SJCRH30 (cell line): ENCODE results near the gene PIF1. TPM values are rescaled to one million over a fixed set of nuclear protein-coding genes. Genes with fewer than 3 reads are reported as not detected.

Experiments
- DNase-seq, 2 experiments: peaks; one replicate each; pipeline ENCODE4 v3.0.0-alpha.2; 2015 to 2020
- H3K27ac ChIP-seq: fragments of 250-450 bp; sonication (Bioruptor Pico); 2 replicates; pipeline ENCODE4 v1.5.1; 2020; ENCODE audit warnings: mild to moderate bottlenecking, moderate library complexity
- H3K27me3 ChIP-seq: fragments of 250-450 bp; sonication (Bioruptor Pico); 2 replicates; pipeline ENCODE4 v1.5.1; 2020; ENCODE audit warnings: mild to moderate bottlenecking, moderate library complexity
- H3K36me3 ChIP-seq: fragments of 250-450 bp; sonication (Bioruptor Pico); 2 replicates; pipeline ENCODE4 v1.5.1; 2020; ENCODE audit warnings: mild to moderate bottlenecking, moderate library complexity
- H3K4me1 ChIP-seq: fragments of 250-450 bp; sonication (Bioruptor Pico); 2 replicates; pipeline ENCODE4 v1.5.1; 2020; ENCODE audit warnings: mild to moderate bottlenecking, moderate library complexity
- H3K4me3 ChIP-seq: fragments of 250-450 bp; sonication (Bioruptor Pico); 2 replicates; pipeline ENCODE4 v1.5.1; 2020; ENCODE audit warnings: mild to moderate bottlenecking, moderate library complexity
- H3K9me3 ChIP-seq: fragments of 250-450 bp; sonication (Bioruptor Pico); replicated peaks from 2 replicates; pipeline ENCODE4 v1.5.1; 2020; ENCODE audit warnings: mild to moderate bottlenecking, moderate library complexity
- total RNA-seq: library from RNA; depleted of rRNA; stranded (reverse); fragments of >200 nt; shearing (Covaris generic); gene quantifications from 2 replicates; pipeline ENCODE4 v1.2.3, GENCODE V29; 2014

The PIF1 gene
- total RNA-seq, 1 experiment from 2014 or later: 22.3 TPM

- no peaks in the 10 kb centered on the region for H3K27me3 ChIP-seq
- no peaks in the 10 kb centered on the region for H3K9me3 ChIP-seq
- H3K4me1 ChIP-seq: peaks cover 32% of the 10 kb centered on the region
- peak overlapping the region; percentile 95; the same call in 1 of the 2 replicates for H3K27ac ChIP-seq
- no peak overlapping the region for H3K4me3 ChIP-seq
- no peak for DNase-seq
- H3K36me3 ChIP-seq: peaks cover 43% of the 10 kb centered on the region
Measured at GRCh38 chr15:64855205-64855975, 29.9 kb upstream of the PIF1 start.

- Histone ChIP-seq H3K9me3 (no peaks in the 10 kb centered on the region), H3K36me3 (peaks cover 44% of the 10 kb centered on the region), H3K4me3 (no peak overlapping the region), H3K27ac (no peak overlapping the region), H3K27me3 (no peaks in the 10 kb centered on the region), H3K4me1 (peaks cover 32% of the 10 kb centered on the region)
- DNase-seq: no peak
Measured at GRCh38 chr15:64854526-64854925, 29.1 kb upstream of the PIF1 start.

GRCh38 chr15:64854041-64854440 lies 28.6 kb upstream of the PIF1 start:
- Histone ChIP-seq H3K9me3 (no peaks in the 10 kb centered on the region), H3K4me3 (no peak overlapping the region), H3K27me3 (no peaks in the 10 kb centered on the region), H3K36me3 (peaks cover 44% of the 10 kb centered on the region), H3K27ac (no peak overlapping the region), H3K4me1 (peaks cover 32% of the 10 kb centered on the region)
- DNase-seq: no peak

GRCh38 chr15:64851503-64851840 lies 26.0 kb upstream of the PIF1 start:
- Histone ChIP-seq H3K27me3 (no peaks in the 10 kb centered on the region), H3K4me3 (no peak overlapping the region), H3K4me1 (peaks cover 21% of the 10 kb centered on the region), H3K9me3 (no peaks in the 10 kb centered on the region), H3K36me3 (peaks cover 30% of the 10 kb centered on the region), H3K27ac (no peak overlapping the region)
- DNase-seq: no peak

- Histone ChIP-seq H3K27ac (no peak overlapping the region), H3K4me1 (peaks cover 17% of the 10 kb centered on the region), H3K9me3 (no peaks in the 10 kb centered on the region), H3K36me3 (peaks cover 30% of the 10 kb centered on the region), H3K27me3 (no peaks in the 10 kb centered on the region), H3K4me3 (no peak overlapping the region)
- no peak for DNase-seq
Measured at GRCh38 chr15:64850778-64851502, 25.5 kb upstream of the PIF1 start.

- Histone ChIP-seq H3K9me3 (no peaks in the 10 kb centered on the region), H3K27me3 (no peaks in the 10 kb centered on the region), H3K4me3 (no peak overlapping the region), H3K27ac (no peak overlapping the region), H3K36me3 (peaks cover 17% of the 10 kb centered on the region), H3K4me1 (peaks cover 29% of the 10 kb centered on the region)
- DNase-seq: no peak
Measured at GRCh38 chr15:64847876-64848716, 22.6 kb upstream of the PIF1 start.

GRCh38 chr15:64847448-64847847 lies 22.0 kb upstream of the PIF1 start:
- Histone ChIP-seq H3K36me3 (peaks cover 17% of the 10 kb centered on the region), H3K27ac (no peak overlapping the region), H3K9me3 (no peaks in the 10 kb centered on the region), H3K4me3 (no peak overlapping the region), H3K4me1 (peaks cover 29% of the 10 kb centered on the region), H3K27me3 (no peaks in the 10 kb centered on the region)
- DNase-seq: no peak

- Histone ChIP-seq H3K36me3 (peaks cover 17% of the 10 kb centered on the region), H3K4me3 (no peak overlapping the region), H3K27ac (no peak overlapping the region), H3K9me3 (no peaks in the 10 kb centered on the region), H3K4me1 (peaks cover 29% of the 10 kb centered on the region), H3K27me3 (no peaks in the 10 kb centered on the region)
- no peak for DNase-seq
Measured at GRCh38 chr15:64847016-64847415, 21.6 kb upstream of the PIF1 start.

- H3K4me1 ChIP-seq: peaks cover 29% of the 10 kb centered on the region
- no peaks in the 10 kb centered on the region for H3K9me3 ChIP-seq
- no peak overlapping the region for H3K4me3 ChIP-seq
- DNase-seq: no peak
- H3K36me3 ChIP-seq: peaks cover 16% of the 10 kb centered on the region
- H3K27ac ChIP-seq: no peak overlapping the region
- H3K27me3 ChIP-seq: no peaks in the 10 kb centered on the region
Measured at GRCh38 chr15:64845831-64846595, 20.6 kb upstream of the PIF1 start.

- peak; percentile 74 to 80 for DNase-seq
- Histone ChIP-seq H3K36me3 (peaks cover 8% of the 10 kb centered on the region), H3K9me3 (no peaks in the 10 kb centered on the region), H3K4me1 (peaks cover 29% of the 10 kb centered on the region), H3K4me3 (peak overlapping the region; percentile 14), H3K27ac (no peak overlapping the region), H3K27me3 (no peaks in the 10 kb centered on the region)
Measured at GRCh38 chr15:64845183-64845611, 19.8 kb upstream of the PIF1 start.

- H3K4me3 ChIP-seq: peak overlapping the region; percentile 14
- H3K27me3 ChIP-seq: no peaks in the 10 kb centered on the region
- H3K4me1 ChIP-seq: peaks cover 29% of the 10 kb centered on the region
- peaks cover 4% of the 10 kb centered on the region; the same call in 1 of the 2 replicates for H3K36me3 ChIP-seq
- peak in 1 of 2 experiments; percentile 56 for DNase-seq
- no peak overlapping the region for H3K27ac ChIP-seq
- no peaks in the 10 kb centered on the region for H3K9me3 ChIP-seq
Measured at GRCh38 chr15:64844576-64845145, 19.2 kb upstream of the PIF1 start.

- Histone ChIP-seq H3K36me3 (no peaks in the 10 kb centered on the region), H3K4me1 (peaks cover 29% of the 10 kb centered on the region), H3K27ac (no peak overlapping the region), H3K27me3 (no peaks in the 10 kb centered on the region), H3K9me3 (no peaks in the 10 kb centered on the region), H3K4me3 (no peak overlapping the region; the same call in 1 of the 2 replicates)
- no peak for DNase-seq
Measured at GRCh38 chr15:64843991-64844390, 18.5 kb upstream of the PIF1 start.

- H3K9me3 ChIP-seq: no peaks in the 10 kb centered on the region
Measured at GRCh38 chr15:64842986-64843561, 17.6 kb upstream of the PIF1 start.

More at GRCh38 chr15:64842986-64843561, 17.6 kb upstream of the PIF1 start:
- Histone ChIP-seq H3K27me3 (no peaks in the 10 kb centered on the region), H3K27ac (peak overlapping the region; percentile 70; the same call in 1 of the 2 replicates), H3K4me1 (peaks cover 29% of the 10 kb centered on the region), H3K36me3 (no peaks in the 10 kb centered on the region), H3K4me3 (peak overlapping the region; percentile 99)
- DNase-seq: peak; percentile 72 to 76
